CMK (cell line): ENCODE results near the gene TRIM49C.
"Not testable (repeated sequence)": the region's sequence is repeated elsewhere in the genome, so short reads cannot be mapped to it uniquely, and the experiment has no call there.

Source experiments
- DNase-seq: peaks from one replicate; pipeline ENCODE4 v3.0.0-alpha.2; 2010; ENCODE audit warnings: low read depth

The TRIM49C gene

GRCh38 chr11:90030806-90031205 is at the start of gene TRIM49C:
TRIM49C (plus strand) TSS chr11:90031106; CDS start chr11:90035212, 4,106 bp downstream.
- not testable (repeated sequence) for DNase-seq

GRCh38 chr11:90024184-90024583 is 6.7 kb upstream of the TRIM49C start:
- DNase-seq = not testable (repeated sequence)

GRCh38 chr11:90051591-90052209 is 20.8 kb downstream of the TRIM49C start:
- DNase-seq = not testable (repeated sequence)

GRCh38 chr11:90052311-90052710 is 21.4 kb downstream of the TRIM49C start:
- not testable (repeated sequence) for DNase-seq

- DNase-seq = not testable (repeated sequence)
Observed at GRCh38 chr11:90053545-90053944, 22.6 kb downstream of the TRIM49C start.

GRCh38 chr11:90085650-90086049 is 54.7 kb downstream of the TRIM49C start, which contains the start of gene UBTFL1:
UBTFL1 (plus strand) TSS chr11:90085950; CDS start chr11:90085950, 0 bp downstream.
- not testable (repeated sequence) for DNase-seq

- DNase-seq = not testable (repeated sequence)
Observed at GRCh38 chr11:90088731-90089130, 57.8 kb downstream of the TRIM49C start.
